HG03457 (cell line): ENCODE data around the gene TRIM68.

Experiments used
- ATAC-seq: cut with Tn5 transposase; IDR thresholded peaks from one replicate; pipeline ENCODE4 v1.9.1; 2021; ENCODE audit warnings: moderate number of reproducible peaks; ENCODE audit not compliant: unreplicated experiment

The TRIM68 gene

DNA sequence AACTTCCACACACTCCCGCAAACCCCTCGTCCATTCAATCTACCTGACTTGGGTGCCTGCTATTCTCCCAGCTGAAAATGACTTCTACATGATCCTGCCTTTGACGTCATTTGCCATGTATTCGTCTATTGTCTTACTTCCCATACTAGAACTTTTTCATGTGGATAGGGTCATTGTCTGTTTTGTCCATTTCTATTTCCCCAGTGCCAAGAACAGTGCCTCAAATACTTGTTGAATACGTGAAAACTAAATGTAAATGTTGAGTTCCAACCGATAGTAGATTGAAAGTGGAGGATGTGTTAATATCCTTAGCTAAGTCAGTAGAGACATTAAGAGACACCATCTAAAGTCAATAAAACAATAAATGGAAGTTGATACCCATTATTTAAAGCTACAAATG is 935 bp downstream of the TRIM68 start:
- ATAC-seq, result no peak

DNA sequence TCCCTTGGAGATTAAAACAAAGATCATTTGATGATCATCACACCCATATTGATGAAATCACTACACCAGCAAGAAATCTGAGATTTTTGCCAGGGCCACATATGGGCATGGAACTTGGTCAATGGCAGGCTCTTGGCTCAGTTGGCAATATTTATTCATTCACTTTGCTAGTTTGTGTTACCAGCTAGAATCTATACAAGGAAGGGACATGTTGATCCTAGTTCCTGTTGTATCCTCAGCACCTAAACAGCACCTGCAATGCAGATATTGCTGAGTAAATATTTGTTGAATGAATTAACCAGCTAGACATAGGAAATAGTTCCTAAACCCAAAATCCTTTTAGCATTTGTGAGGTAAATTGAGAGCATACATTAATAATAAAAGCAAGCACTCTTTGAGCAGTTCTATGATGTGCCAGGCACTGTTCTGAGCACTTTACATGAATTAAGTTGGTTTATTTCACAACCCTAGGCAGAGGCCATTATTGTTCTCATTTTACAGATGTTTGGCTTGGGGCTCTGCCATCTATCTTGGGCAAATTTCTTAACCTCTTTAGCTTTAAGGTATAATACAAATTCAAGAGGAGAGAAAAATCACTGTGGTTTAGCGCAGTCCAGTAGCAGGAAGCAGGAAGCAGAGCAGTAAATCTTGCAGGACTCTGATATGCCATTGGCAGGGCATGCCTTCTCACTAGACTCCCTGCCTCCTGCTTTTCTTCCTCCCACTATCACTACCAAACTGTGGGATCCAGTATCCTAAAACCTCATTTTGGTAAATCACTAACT is 1.6 kb downstream of the TRIM68 start:
- no peak for ATAC-seq

DNA sequence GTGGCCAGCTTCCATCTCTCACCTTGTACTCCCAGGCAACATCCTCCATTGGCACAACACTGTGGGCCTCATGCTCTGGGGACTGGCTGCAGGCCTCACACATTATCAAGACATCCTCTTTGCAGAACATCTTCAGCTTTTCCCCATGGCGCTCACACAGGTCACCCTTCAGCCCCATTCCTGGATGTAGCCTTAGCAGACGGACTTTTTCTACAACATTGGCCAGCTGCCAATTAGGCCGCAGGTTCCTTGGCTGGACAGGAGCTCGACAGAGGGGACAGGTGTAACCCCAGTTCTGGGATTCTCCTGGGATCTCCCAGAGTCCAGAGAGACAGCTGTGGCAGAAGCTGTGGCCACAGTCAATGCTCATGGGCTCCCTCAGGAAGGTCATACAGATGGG is 3.0 kb downstream of the TRIM68 start:
- ATAC-seq, result no peak

DNA sequence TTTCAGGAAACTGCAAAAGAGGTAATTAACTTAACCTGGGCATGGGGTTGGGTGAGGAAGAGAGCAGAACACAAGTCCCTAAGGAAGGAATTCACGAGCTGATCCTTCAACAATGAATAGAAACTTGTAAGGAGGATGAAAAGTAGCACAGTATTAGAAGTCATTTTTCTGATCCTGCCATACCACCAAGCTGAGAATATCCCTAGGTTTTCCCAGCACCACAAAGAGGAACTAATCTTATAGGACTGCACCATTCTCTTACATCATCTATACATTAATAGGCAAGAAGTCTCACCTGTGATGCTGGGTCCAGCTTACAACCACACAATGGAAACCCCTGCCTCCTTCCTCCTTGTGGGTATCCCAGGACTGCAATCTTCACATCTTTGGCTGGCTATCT is 14.3 kb downstream of the TRIM68 start, which contains the start of gene OR52I1:
Gene OR52I1, plus strand, starts transcription at position 301 of the 400 bp plus-strand sequence. Its CDS starts 0 bp downstream, at position 301.
- ATAC-seq, result no peak

GRCh38 chr11:4589017-4589416 is 19.0 kb downstream of the TRIM68 start:
- no peak for ATAC-seq

GRCh38 chr11:4581443-4581842 is 26.6 kb downstream of the TRIM68 start, which contains the start of gene OR52I2:
Gene OR52I2, plus strand, starts transcription at chr11:4581743.
- no peak for ATAC-seq

GRCh38 chr11:4580124-4580523 is 27.9 kb downstream of the TRIM68 start:
- no peak for ATAC-seq

DNA sequence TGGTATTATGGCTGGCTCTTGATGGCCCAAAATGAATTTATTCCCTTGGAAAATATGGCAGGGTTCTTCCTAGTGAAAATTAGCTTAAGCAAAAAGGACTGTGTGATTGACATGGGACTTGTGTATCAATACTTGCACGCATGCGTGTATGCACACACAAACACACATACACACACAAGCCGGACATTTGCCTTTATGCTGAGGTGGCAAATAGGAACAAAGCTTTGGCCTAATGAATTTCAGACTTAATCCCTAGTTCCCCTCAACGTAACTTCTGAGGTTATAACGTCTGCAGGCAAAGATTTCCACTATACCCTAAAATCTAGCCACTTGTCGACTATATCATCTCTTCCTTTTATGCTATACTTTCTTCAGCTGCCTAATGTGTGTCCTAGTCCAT is 29.4 kb downstream of the TRIM68 start:
- no peak for ATAC-seq

GRCh38 chr11:4577761-4578160 is 30.3 kb downstream of the TRIM68 start:
- ATAC-seq, result no peak

DNA sequence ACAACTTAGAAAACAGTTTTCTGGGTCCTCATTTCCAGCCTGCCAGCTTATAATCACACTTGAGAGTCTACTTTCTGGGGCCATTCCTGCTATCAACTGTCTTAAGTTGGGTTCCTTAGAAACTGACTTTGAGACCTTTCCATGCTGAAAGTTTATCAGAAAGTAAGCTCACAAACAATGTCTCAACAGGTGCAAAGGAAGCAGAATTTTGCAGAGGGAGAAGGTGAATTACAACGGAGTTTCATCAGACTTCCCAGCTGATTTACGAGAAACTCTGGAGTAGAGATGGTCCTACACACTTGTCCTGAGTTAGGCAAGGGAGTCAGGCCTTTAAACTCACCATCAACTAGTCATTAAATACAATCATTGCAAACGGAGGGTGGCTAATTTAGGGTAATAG is 31.2 kb downstream of the TRIM68 start:
- ATAC-seq, result no peak

DNA sequence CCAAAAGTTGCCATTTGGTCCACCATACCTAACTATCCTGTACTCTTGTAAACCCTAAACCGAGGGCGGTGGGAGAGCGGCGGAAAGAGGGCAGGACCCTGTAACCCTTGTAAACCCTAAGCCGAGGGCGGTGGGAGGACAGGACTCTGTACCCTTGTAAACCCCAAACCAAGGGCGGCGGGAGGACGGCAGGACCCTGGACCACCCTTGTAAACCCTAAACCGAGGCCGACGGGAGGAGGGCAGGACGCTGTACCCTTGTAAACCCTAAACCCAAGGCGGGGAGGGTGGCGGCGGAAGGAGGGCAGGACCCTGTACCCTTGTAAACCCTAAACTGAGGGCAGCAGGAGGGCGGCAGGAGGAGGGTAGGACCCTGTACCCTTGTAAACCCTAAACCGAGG is 39.0 kb downstream of the TRIM68 start:
- ATAC-seq, result no peak

DNA sequence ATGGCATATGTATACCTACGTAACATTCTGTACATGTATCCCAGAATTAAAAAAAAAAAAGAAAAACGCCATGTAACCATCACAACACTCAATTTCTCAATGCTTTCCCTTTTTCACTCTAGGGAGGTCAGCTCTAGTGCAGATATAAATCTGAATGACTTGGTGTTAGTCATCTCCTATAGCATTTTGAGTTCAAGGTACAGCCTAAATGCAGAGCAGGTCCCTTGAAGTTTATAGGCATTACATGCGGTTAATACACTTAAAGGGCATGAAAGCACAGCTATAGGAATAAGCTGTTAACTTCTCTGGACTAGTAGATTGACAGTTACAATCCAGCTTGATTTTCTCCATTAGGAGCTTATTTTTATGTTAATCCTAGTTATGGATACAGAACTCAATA is 42.7 kb downstream of the TRIM68 start:
- no peak for ATAC-seq

DNA sequence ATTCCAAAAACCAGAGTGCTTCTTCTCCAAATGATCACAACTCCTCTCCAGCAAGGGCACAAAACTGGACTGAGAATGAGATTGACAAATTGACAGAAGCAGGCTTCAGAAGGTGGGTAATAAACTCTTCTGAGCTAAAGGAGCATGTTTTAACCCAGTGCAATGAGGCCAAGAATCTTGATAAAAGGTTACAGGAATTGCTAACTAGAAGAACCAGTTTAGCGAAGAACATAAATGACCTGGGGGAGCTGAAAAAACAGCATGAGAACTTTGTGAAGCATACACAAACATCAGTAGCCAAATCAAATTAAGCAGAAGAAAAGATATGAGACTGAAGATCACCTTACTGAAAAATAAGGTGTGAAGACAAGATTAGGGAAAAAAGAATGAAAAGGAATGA is 47.6 kb downstream of the TRIM68 start:
- no peak for ATAC-seq

DNA sequence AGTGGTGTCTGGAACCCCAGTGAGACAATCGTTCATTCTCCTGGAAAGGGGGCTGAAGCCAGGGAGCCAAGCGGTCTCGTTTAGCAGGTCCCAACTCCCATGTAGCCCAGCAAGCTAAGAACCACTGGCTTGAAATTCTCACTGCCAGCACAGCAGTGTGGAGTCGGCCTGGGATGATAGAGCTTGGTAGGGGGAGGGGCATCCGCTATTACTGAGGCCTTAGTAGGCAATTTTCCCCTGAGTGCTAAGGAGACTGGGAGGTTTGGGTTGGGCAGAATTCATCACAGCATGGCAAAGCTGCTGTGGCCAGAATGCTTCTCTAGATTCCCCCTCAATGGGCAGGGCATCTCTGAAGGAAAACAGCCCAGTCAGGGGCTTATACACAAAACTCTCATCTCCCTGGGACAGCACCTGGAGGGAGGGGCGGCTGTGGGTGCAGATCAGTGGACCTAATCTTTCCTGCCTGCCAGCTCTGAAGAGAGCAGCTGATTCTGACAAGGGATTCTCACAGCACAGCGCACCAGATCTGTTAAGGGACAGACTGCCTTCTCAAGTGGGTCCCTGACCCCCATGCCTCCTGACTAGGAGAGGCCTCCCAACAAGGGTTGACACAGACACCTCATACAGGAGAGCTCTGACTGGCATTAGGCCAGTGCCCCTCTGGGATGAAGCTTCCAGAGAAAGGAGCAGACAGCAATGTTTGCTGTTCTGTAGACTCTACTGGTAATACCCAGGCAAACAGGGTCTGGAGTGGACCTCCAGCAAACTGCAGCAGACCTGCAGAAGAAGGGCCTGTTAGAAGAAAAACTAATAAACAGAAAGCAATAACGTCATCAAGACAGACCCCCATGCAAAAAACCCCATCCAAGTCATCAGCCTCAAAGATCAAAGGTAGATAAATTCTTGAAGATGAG is 48.2 kb downstream of the TRIM68 start:
- no peak for ATAC-seq

DNA sequence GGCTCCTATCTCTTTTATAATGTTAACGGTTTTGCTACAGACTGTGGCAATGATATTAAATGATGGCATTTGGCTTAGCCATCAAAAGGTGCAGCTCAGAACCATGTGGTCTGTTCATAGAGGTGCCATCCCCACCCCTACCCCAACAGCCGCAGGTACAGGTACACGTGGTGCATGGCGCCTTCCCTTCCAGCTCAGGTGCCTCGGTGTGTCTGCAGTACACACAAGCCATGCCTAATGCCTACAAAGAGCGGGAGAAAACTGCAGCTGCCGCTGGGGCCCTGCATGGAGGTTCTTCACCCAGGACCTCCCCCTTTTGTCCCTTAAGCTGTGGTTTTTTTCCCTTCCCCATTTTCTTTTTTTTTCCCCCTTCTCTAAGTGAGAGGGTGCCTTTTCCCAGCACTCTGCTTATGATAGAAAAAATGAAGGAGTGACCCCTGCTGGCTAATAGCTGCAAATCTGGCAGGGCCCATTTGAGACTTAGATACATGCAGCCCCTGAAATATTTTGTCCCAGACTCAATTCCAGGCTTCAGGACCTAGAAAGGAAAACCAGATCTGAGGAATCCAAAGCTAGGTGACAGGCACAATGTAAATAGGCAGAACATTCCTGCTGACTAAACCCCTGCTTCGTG is 56.6 kb downstream of the TRIM68 start:
- no peak for ATAC-seq
